GM18519 (cell line): ENCODE data around the gene PACS2.
"Not testable (repeated sequence)": the region's sequence is repeated elsewhere in the genome, so short reads cannot be mapped to it uniquely, and the experiment has no call there.

Experiments used
- ATAC-seq: cut with Tn5 transposase; IDR thresholded peaks from one replicate; pipeline ENCODE4 v1.9.1; 2021; ENCODE audit warnings: mild to moderate bottlenecking, moderate library complexity; ENCODE audit not compliant: unreplicated experiment, low FRiP score

The PACS2 gene

GRCh38 chr14:105347587-105347968 lies 33.0 kb downstream of the PACS2 start:
- no peak for ATAC-seq

GRCh38 chr14:105348169-105348944 lies 33.8 kb downstream of the PACS2 start:
- ATAC-seq, result no peak

GRCh38 chr14:105348945-105349699 lies 34.6 kb downstream of the PACS2 start:
- ATAC-seq, result no peak

GRCh38 chr14:105349992-105350391 lies 35.4 kb downstream of the PACS2 start:
- no peak for ATAC-seq

- no peak for ATAC-seq
These were observed 36.1 kb downstream of the PACS2 start for GRCh38 chr14:105350450-105351244.

GRCh38 chr14:105351410-105351809 lies 36.9 kb downstream of the PACS2 start:
- ATAC-seq, result no peak

- no peak for ATAC-seq
These were observed 37.6 kb downstream of the PACS2 start for GRCh38 chr14:105351920-105352851.

GRCh38 chr14:105353136-105353535 lies 38.6 kb downstream of the PACS2 start:
- no peak for ATAC-seq

GRCh38 chr14:105354541-105354940 lies 40.0 kb downstream of the PACS2 start:
- no peak for ATAC-seq

GRCh38 chr14:105355049-105355575 lies 40.6 kb downstream of the PACS2 start:
- no peak for ATAC-seq

GRCh38 chr14:105355850-105356604 lies 41.5 kb downstream of the PACS2 start:
- ATAC-seq, result no peak

GRCh38 chr14:105356927-105357326 lies 42.4 kb downstream of the PACS2 start:
- no peak for ATAC-seq

GRCh38 chr14:105357626-105358025 lies 43.1 kb downstream of the PACS2 start:
- no peak for ATAC-seq

GRCh38 chr14:105358140-105358846 lies 43.7 kb downstream of the PACS2 start:
- no peak for ATAC-seq

- ATAC-seq, result no peak
These were observed 44.4 kb downstream of the PACS2 start for GRCh38 chr14:105358943-105359342.

- not testable (repeated sequence) for ATAC-seq
These were observed 46.9 kb downstream of the PACS2 start for GRCh38 chr14:105361412-105361811.

- ATAC-seq, result no peak
These were observed 49.5 kb downstream of the PACS2 start for GRCh38 chr14:105363847-105364708.

GRCh38 chr14:105365101-105365500 lies 50.6 kb downstream of the PACS2 start:
- no peak for ATAC-seq
